WTC11 (cell line): Measurements from ENCODE around the gene PRPSAP1. TPM values are rescaled to one million over a fixed set of nuclear protein-coding genes. Genes with fewer than 3 reads are reported as not detected.

Source experiments
- ATAC-seq: fragments of 200-7000 bp; cut with Tn5 transposase; 2 replicates; pipeline ENCODE4 v1.10.0; 2021; ENCODE audit warnings: mild to moderate bottlenecking, moderate library complexity
- CTCF ChIA-PET: fragments of 300-600 bp; sonication (Branson Sonifier 250); formaldehyde crosslinking; loops from one replicate; lab custom pipeline; 2021; ENCODE audit warnings: antibody characterized with exemption; lab: Charles Lee
- POLR2A ChIA-PET: fragments of 350-600 bp; sonication (Branson Sonifier 250); formaldehyde crosslinking; loops from one replicate; lab custom pipeline; 2021; ENCODE audit warnings: antibody characterized with exemption; lab: Charles Lee
- DNase-seq: peaks from one replicate; pipeline ENCODE4 v3.0.0; 2021; ENCODE audit warnings: low spot score
- H3K27ac Mint-ChIP-seq: 2 replicates; pipeline ENCODE4 v1.8.0; 2021; ENCODE audit warnings: mixed read lengths
- H3K27me3 Mint-ChIP-seq: 2 replicates; pipeline ENCODE4 v1.8.0; 2021; ENCODE audit warnings: low read depth, mild to moderate bottlenecking, moderate library complexity, mixed read lengths
- H3K36me3 Mint-ChIP-seq: 2 replicates; pipeline ENCODE4 v1.8.0; 2021; ENCODE audit warnings: mixed read lengths
- H3K4me1 Mint-ChIP-seq: 2 replicates; pipeline ENCODE4 v1.8.0; 2022; ENCODE audit warnings: mixed read lengths
- H3K4me3 Mint-ChIP-seq: 2 replicates; pipeline ENCODE4 v1.8.0; 2021; ENCODE audit warnings: mild to moderate bottlenecking, moderate library complexity, mixed read lengths
- H3K9me3 Mint-ChIP-seq: 2 replicates; pipeline ENCODE4 v1.8.0; 2021; ENCODE audit warnings: mixed read lengths
- CBFB ChIP-seq: sonication (generic); formaldehyde crosslinking; IDR thresholded peaks from 2 replicates; pipeline ENCODE4 v1.8.1; 2022; ENCODE audit warnings: mild to moderate bottlenecking, low read depth, missing genetic modification reagents
- CREB1 ChIP-seq: sonication (generic); formaldehyde crosslinking; IDR thresholded peaks from 2 replicates; pipeline ENCODE4 v1.8.0; 2023; ENCODE audit warnings: mild to moderate bottlenecking, missing genetic modification reagents
- FOXJ3 ChIP-seq: sonication (generic); formaldehyde crosslinking; IDR thresholded peaks from 2 replicates; pipeline ENCODE4 v1.9.0; 2021; ENCODE audit warnings: missing genetic modification reagents, mild to moderate bottlenecking, borderline replicate concordance
- FOXP1 ChIP-seq: sonication (generic); formaldehyde crosslinking; IDR thresholded peaks from 2 replicates; pipeline ENCODE4 v1.8.0; 2022; ENCODE audit warnings: missing genetic modification reagents, mild to moderate bottlenecking, moderate library complexity, borderline replicate concordance
- NFE2L1 ChIP-seq: sonication (generic); formaldehyde crosslinking; IDR thresholded peaks from 2 replicates; pipeline ENCODE4 v1.8.1; 2023; ENCODE audit warnings: missing genetic modification reagents
- SOX15 ChIP-seq: fragments of 250-450 bp; sonication (Bioruptor Pico); IDR thresholded peaks from 2 replicates; pipeline ENCODE4 v1.9.0; 2021; ENCODE audit warnings: mild to moderate bottlenecking
- TCF7 ChIP-seq: sonication (generic); formaldehyde crosslinking; IDR thresholded peaks from 2 replicates; pipeline ENCODE4 v1.8.0; 2022; ENCODE audit warnings: mild to moderate bottlenecking, low read depth, missing genetic modification reagents, moderate library complexity
- TEAD4 ChIP-seq: sonication (generic); formaldehyde crosslinking; IDR thresholded peaks from 2 replicates; pipeline ENCODE4 v1.8.0; 2022; ENCODE audit warnings: mild to moderate bottlenecking, missing genetic modification reagents
- ZBTB21 ChIP-seq: sonication (generic); formaldehyde crosslinking; IDR thresholded peaks from 2 replicates; pipeline ENCODE4 v1.8.1; 2023; ENCODE audit warnings: mild to moderate bottlenecking, missing genetic modification reagents, borderline replicate concordance
- ZNF317 ChIP-seq: sonication (generic); formaldehyde crosslinking; IDR thresholded peaks from 2 replicates; pipeline ENCODE4 v1.8.1; 2023; ENCODE audit warnings: low read depth, mild to moderate bottlenecking, moderate library complexity, missing genetic modification reagents, borderline replicate concordance
- ZNF396 ChIP-seq: fragments of 250-450 bp; sonication (Bioruptor Pico); IDR thresholded peaks from 2 replicates; pipeline ENCODE4 v1.8.0; 2021; ENCODE audit warnings: mild to moderate bottlenecking, moderate library complexity, borderline replicate concordance
- ZNF416 ChIP-seq: fragments of 250-450 bp; sonication (Bioruptor Pico); IDR thresholded peaks from 2 replicates; pipeline ENCODE4 v1.9.0; 2021; ENCODE audit warnings: mild to moderate bottlenecking, inconsistent platforms
- total RNA-seq: library from RNA; stranded (reverse); gene quantifications from 3 replicates; pipeline ENCODE4 v1.2.3, GENCODE V29; 2021
- TF ChIP-seq, protein P1 (sequence below): sonication (generic); formaldehyde crosslinking; IDR thresholded peaks from 2 replicates; pipeline ENCODE4 v1.8.1; 2022; ENCODE audit warnings: mild to moderate bottlenecking, missing genetic modification reagents, moderate library complexity, borderline replicate concordance
- TF ChIP-seq, protein P2 (sequence below): sonication (generic); formaldehyde crosslinking; IDR thresholded peaks from 2 replicates; pipeline ENCODE4 v1.8.0; 2022; ENCODE audit warnings: missing genetic modification reagents
- TF ChIP-seq, protein P3 (sequence below): sonication (generic); formaldehyde crosslinking; IDR thresholded peaks from 2 replicates; pipeline ENCODE4 v1.8.1; 2022; ENCODE audit warnings: low read depth, mild to moderate bottlenecking, moderate library complexity, missing genetic modification reagents, borderline replicate concordance
- TF ChIP-seq, protein P4 (sequence below): sonication (generic); formaldehyde crosslinking; IDR thresholded peaks from 2 replicates; pipeline ENCODE4 v1.8.1; 2023; ENCODE audit warnings: mild to moderate bottlenecking, moderate library complexity, missing genetic modification reagents
- TF ChIP-seq, protein P5 (sequence below): sonication (generic); formaldehyde crosslinking; IDR thresholded peaks from 2 replicates; pipeline ENCODE4 v1.8.1; 2023; ENCODE audit warnings: mild to moderate bottlenecking, missing genetic modification reagents
- TF ChIP-seq, protein P6 (sequence below): sonication (generic); formaldehyde crosslinking; IDR thresholded peaks from 2 replicates; pipeline ENCODE4 v1.8.0; 2023; ENCODE audit warnings: mild to moderate bottlenecking, missing genetic modification reagents
- TF ChIP-seq, protein P7 (sequence below): fragments of 250-450 bp; sonication (Bioruptor Pico); IDR thresholded peaks from 2 replicates; pipeline ENCODE4 v1.9.0; 2021; ENCODE audit warnings: mild to moderate bottlenecking
- TF ChIP-seq, protein P8 (sequence below): sonication (generic); formaldehyde crosslinking; IDR thresholded peaks from 2 replicates; pipeline ENCODE4 v1.8.0; 2022; ENCODE audit warnings: mild to moderate bottlenecking, missing genetic modification reagents

PRPSAP1 gene
- total RNA-seq, 1 experiment from 2014 or later = 56.5 TPM

DNA sequence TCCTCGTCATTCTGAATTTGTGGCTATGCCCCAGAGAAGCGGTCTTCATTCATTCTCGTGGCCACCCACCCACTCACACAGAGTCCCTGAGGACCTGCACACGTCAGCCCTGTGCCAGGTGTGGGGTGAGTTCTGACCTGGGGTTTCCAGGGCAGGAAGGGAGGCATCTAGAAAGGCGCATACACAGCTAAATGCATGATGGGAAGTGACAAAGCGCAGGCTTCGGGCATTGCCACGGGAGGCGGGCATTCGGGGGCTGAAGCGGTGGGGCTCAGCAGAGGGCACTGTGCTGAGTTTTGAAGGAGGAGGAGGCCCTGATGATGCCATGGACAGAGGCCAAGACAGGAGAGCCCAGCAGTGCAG, 77.7 kb downstream of the PRPSAP1 start (continued):
- TF ChIP-seq, protein P1, sequence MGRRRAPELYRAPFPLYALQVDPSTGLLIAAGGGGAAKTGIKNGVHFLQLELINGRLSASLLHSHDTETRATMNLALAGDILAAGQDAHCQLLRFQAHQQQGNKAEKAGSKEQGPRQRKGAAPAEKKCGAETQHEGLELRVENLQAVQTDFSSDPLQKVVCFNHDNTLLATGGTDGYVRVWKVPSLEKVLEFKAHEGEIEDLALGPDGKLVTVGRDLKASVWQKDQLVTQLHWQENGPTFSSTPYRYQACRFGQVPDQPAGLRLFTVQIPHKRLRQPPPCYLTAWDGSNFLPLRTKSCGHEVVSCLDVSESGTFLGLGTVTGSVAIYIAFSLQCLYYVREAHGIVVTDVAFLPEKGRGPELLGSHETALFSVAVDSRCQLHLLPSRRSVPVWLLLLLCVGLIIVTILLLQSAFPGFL (CRISPR knock-in tag) = no peak
- TF ChIP-seq FOXP1 (CRISPR knock-in tag) = no peak
- TF ChIP-seq, protein P2, sequence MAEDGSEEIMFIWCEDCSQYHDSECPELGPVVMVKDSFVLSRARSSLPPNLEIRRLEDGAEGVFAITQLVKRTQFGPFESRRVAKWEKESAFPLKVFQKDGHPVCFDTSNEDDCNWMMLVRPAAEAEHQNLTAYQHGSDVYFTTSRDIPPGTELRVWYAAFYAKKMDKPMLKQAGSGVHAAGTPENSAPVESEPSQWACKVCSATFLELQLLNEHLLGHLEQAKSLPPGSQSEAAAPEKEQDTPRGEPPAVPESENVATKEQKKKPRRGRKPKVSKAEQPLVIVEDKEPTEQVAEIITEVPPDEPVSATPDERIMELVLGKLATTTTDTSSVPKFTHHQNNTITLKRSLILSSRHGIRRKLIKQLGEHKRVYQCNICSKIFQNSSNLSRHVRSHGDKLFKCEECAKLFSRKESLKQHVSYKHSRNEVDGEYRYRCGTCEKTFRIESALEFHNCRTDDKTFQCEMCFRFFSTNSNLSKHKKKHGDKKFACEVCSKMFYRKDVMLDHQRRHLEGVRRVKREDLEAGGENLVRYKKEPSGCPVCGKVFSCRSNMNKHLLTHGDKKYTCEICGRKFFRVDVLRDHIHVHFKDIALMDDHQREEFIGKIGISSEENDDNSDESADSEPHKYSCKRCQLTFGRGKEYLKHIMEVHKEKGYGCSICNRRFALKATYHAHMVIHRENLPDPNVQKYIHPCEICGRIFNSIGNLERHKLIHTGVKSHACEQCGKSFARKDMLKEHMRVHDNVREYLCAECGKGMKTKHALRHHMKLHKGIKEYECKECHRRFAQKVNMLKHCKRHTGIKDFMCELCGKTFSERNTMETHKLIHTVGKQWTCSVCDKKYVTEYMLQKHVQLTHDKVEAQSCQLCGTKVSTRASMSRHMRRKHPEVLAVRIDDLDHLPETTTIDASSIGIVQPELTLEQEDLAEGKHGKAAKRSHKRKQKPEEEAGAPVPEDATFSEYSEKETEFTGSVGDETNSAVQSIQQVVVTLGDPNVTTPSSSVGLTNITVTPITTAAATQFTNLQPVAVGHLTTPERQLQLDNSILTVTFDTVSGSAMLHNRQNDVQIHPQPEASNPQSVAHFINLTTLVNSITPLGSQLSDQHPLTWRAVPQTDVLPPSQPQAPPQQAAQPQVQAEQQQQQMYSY (CRISPR knock-in tag) = no peak
- no peak for TF ChIP-seq ZNF396 (CRISPR knock-in tag)
- TF ChIP-seq FOXJ3 (CRISPR knock-in tag) = no peak
- TF ChIP-seq, protein P3, sequence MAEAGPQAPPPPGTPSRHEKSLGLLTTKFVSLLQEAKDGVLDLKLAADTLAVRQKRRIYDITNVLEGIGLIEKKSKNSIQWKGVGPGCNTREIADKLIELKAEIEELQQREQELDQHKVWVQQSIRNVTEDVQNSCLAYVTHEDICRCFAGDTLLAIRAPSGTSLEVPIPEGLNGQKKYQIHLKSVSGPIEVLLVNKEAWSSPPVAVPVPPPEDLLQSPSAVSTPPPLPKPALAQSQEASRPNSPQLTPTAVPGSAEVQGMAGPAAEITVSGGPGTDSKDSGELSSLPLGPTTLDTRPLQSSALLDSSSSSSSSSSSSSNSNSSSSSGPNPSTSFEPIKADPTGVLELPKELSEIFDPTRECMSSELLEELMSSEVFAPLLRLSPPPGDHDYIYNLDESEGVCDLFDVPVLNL (CRISPR knock-in tag) = no peak
- TF ChIP-seq ZNF416 = no peak
- no peak for TF ChIP-seq SOX15 (CRISPR knock-in tag)

DNA sequence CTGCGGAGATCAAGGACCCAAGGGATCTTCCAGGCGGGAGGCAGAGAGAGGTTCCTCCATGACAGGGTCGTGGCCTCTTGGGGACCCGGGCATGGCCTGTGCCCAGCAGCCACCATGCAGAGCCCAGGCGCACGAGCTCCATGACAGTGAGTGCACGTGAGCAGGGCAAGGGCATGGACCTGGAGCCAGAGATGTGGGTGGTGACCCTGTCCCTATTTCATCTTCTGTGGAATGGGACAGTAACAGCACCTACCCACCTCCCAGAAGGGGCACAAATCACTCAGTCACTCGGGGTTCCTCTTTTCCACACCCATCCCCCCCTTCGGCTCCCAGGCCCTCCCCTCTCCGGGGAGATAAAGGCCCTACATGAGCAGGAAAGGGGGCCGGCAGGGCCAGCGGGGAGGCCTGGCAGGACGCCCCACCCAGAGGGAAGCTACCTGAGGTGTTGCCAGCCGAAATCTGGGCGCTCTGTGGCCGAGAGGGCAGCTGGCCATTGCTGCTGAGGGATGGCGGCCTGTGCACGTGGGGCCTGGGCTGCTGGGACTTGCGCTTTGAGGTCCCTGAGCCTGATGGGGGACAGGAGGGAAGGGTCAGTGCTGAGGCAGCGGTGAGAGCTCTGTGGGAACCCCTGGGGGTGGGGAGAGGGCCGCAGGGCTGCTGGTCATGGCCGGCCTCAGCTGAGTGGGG, 78.2 kb downstream of the PRPSAP1 start:
- Mint-ChIP-seq H3K4me1 (peaks cover 7% of the 10 kb centered on the region; the same call in 1 of the 2 replicates), H3K27ac (no peak overlapping the region), H3K36me3 (no peaks in the 10 kb centered on the region), H3K4me3 (no peak overlapping the region), H3K27me3 (no peaks in the 10 kb centered on the region), H3K9me3 (no peaks in the 10 kb centered on the region)
- ATAC-seq = no peak
- DNase-seq = no peak
- ChIA-PET CTCF (interaction anchor here (0.7 to 3.3 kb wide), 7 partner anchors 16 to 261 kb away, joined by 3 to 13 read pairs (median 5); no protein-coding TSS in a partner anchor), POLR2A (interaction anchor here (1.4 kb wide), 1 partner anchor 11 kb away, joined by 4 read pairs; the partner anchor contains the start of gene UBALD2)
- TF ChIP-seq, protein P4, sequence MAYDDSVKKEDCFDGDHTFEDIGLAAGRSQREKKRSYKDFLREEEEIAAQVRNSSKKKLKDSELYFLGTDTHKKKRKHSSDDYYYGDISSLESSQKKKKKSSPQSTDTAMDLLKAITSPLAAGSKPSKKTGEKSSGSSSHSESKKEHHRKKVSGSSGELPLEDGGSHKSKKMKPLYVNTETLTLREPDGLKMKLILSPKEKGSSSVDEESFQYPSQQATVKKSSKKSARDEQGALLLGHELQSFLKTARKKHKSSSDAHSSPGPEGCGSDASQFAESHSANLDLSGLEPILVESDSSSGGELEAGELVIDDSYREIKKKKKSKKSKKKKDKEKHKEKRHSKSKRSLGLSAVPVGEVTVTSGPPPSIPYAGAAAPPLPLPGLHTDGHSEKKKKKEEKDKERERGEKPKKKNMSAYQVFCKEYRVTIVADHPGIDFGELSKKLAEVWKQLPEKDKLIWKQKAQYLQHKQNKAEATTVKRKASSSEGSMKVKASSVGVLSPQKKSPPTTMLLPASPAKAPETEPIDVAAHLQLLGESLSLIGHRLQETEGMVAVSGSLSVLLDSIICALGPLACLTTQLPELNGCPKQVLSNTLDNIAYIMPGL (CRISPR knock-in tag) = no peak
- TF ChIP-seq ZNF317 (CRISPR knock-in tag) (no peak), TCF7 (CRISPR knock-in tag) (no peak), ZNF396 (CRISPR knock-in tag) (no peak), TEAD4 (no peak), NFE2L1 (no peak), CBFB (CRISPR knock-in tag) (no peak), ZBTB21 (CRISPR knock-in tag) (no peak), CREB1 (no peak)
- TF ChIP-seq, protein P5, sequence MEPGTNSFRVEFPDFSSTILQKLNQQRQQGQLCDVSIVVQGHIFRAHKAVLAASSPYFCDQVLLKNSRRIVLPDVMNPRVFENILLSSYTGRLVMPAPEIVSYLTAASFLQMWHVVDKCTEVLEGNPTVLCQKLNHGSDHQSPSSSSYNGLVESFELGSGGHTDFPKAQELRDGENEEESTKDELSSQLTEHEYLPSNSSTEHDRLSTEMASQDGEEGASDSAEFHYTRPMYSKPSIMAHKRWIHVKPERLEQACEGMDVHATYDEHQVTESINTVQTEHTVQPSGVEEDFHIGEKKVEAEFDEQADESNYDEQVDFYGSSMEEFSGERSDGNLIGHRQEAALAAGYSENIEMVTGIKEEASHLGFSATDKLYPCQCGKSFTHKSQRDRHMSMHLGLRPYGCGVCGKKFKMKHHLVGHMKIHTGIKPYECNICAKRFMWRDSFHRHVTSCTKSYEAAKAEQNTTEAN (CRISPR knock-in tag) = no peak
- TF ChIP-seq, protein P6, sequence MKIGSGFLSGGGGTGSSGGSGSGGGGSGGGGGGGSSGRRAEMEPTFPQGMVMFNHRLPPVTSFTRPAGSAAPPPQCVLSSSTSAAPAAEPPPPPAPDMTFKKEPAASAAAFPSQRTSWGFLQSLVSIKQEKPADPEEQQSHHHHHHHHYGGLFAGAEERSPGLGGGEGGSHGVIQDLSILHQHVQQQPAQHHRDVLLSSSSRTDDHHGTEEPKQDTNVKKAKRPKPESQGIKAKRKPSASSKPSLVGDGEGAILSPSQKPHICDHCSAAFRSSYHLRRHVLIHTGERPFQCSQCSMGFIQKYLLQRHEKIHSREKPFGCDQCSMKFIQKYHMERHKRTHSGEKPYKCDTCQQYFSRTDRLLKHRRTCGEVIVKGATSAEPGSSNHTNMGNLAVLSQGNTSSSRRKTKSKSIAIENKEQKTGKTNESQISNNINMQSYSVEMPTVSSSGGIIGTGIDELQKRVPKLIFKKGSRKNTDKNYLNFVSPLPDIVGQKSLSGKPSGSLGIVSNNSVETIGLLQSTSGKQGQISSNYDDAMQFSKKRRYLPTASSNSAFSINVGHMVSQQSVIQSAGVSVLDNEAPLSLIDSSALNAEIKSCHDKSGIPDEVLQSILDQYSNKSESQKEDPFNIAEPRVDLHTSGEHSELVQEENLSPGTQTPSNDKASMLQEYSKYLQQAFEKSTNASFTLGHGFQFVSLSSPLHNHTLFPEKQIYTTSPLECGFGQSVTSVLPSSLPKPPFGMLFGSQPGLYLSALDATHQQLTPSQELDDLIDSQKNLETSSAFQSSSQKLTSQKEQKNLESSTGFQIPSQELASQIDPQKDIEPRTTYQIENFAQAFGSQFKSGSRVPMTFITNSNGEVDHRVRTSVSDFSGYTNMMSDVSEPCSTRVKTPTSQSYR (CRISPR knock-in tag) = no peak
- TF ChIP-seq, protein P7, sequence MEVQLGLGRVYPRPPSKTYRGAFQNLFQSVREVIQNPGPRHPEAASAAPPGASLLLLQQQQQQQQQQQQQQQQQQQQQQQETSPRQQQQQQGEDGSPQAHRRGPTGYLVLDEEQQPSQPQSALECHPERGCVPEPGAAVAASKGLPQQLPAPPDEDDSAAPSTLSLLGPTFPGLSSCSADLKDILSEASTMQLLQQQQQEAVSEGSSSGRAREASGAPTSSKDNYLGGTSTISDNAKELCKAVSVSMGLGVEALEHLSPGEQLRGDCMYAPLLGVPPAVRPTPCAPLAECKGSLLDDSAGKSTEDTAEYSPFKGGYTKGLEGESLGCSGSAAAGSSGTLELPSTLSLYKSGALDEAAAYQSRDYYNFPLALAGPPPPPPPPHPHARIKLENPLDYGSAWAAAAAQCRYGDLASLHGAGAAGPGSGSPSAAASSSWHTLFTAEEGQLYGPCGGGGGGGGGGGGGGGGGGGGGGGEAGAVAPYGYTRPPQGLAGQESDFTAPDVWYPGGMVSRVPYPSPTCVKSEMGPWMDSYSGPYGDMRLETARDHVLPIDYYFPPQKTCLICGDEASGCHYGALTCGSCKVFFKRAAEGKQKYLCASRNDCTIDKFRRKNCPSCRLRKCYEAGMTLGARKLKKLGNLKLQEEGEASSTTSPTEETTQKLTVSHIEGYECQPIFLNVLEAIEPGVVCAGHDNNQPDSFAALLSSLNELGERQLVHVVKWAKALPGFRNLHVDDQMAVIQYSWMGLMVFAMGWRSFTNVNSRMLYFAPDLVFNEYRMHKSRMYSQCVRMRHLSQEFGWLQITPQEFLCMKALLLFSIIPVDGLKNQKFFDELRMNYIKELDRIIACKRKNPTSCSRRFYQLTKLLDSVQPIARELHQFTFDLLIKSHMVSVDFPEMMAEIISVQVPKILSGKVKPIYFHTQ (CRISPR knock-in tag) = no peak
- TF ChIP-seq, protein P8, sequence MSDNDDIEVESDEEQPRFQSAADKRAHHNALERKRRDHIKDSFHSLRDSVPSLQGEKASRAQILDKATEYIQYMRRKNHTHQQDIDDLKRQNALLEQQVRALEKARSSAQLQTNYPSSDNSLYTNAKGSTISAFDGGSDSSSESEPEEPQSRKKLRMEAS (CRISPR knock-in tag) = no peak
